K562 treated with DMSO at 1 percent for 48 hours (cell line): ENCODE measurements around the gene RFWD3. TPM values are rescaled to one million over a fixed set of nuclear protein-coding genes. Genes with fewer than 3 reads are reported as not detected.

Experiments
- total RNA-seq: library from RNA; unstranded; fragments of 300-600 nt; gene quantifications from 2 replicates; pipeline ENCODE4 v1.2.3, GENCODE V29; 2022; ENCODE audit warnings: low replicate concordance; ENCODE audit errors: extremely low read depth

The RFWD3 gene
- total RNA-seq, result not detected in 2 replicates

GRCh38 chr16:74666425-74667254 lies at the start of gene RFWD3:
Gene RFWD3, minus strand, starts transcription at chr16:74666877. Its CDS starts 5,428 bp downstream, at chr16:74661449.

GRCh38 chr16:74700438-74701225 lies 34.0 kb upstream of the RFWD3 start, which contains the start of gene MLKL:
Gene MLKL, minus strand, starts transcription at chr16:74700862. Its CDS starts 5,105 bp downstream, at chr16:74695757.

GRCh38 chr16:74606521-74607309 lies 60.0 kb downstream of the RFWD3 start, which contains the start of gene GLG1:
Gene GLG1, minus strand, starts transcription at chr16:74607114. Its CDS starts 20 bp downstream, at chr16:74607094.

Other genes starting within 250 kb of the RFWD3 start
- gene CLEC18B, start 245.4 kb downstream of the RFWD3 start, total RNA-seq, result not detected in 2 replicates
- gene GLG1, start 59.8 kb downstream of the RFWD3 start, total RNA-seq, result not detected in 2 replicates
- gene MLKL, start 34.0 kb upstream of the RFWD3 start, total RNA-seq, result not detected in 2 replicates
- gene FA2H, start 107.9 kb upstream of the RFWD3 start, total RNA-seq, result not detected in 2 replicates